GM21381 (cell line): ENCODE data around the gene BSPRY.
"Not testable (repeated sequence)": the region's sequence is repeated elsewhere in the genome, so short reads cannot be mapped to it uniquely, and the experiment has no call there.

ENCODE experiments used
- ATAC-seq: cut with Tn5 transposase; IDR thresholded peaks from one replicate; pipeline ENCODE4 v1.9.1; 2021; ENCODE audit warnings: mild to moderate bottlenecking, moderate library complexity; ENCODE audit not compliant: unreplicated experiment

Gene BSPRY

DNA sequence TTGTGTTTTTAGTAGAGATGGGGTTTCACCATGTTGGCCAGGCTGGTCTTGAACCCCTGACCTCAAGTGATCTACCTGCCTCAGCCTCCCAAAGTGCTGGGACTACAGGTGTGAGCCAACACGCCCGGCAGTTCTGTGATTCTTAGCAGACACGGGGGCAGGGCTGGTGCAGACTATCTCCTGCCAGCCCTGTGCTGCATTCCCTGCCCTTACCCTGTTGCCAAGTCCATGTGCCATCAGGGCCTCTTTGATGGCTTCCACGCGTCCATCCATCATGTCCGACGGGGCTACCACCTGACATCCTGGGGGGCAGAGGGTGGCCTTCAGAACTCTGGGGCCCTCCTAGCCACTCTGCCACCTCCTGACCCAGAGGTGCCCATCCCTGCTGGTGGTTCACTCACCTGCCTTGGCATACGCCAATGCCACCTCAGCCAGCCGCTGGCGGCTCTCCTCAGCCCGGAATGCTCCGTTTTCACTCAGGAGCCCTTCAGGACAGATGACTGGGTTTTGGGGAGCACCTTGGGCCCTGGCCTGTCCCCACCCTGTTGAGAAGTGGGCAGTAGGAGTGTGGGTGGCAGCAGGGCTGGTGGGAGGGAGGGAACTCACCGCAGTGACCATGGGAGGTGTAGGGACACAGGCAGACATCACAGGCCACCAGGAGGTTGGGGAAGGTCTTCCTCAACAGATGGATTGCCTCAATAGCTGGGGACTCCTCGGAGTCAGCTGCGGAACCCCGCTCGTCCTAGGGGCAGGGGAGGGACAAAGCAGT is 41.0 kb downstream of the BSPRY start:
- ATAC-seq: no peak

DNA sequence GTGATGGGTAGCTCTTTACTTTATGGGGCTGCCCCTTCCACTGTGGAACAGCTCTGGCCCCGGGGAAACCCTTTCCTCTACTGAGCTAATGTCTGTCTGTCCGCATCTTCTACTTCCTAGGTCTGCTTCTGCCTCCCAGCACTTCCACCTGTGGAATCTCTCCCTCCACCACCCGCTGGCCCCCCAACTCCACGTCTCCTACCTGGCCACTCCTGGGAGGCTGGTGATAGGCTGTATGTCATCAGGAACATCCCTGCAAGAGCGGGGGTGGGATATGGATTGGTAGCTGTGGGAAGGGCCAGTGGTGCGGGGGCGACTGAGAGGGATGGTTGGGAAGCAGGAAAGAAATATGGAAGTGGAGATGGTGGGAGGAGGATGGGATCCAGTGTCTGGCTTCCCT is 42.6 kb downstream of the BSPRY start:
- no peak for ATAC-seq

DNA sequence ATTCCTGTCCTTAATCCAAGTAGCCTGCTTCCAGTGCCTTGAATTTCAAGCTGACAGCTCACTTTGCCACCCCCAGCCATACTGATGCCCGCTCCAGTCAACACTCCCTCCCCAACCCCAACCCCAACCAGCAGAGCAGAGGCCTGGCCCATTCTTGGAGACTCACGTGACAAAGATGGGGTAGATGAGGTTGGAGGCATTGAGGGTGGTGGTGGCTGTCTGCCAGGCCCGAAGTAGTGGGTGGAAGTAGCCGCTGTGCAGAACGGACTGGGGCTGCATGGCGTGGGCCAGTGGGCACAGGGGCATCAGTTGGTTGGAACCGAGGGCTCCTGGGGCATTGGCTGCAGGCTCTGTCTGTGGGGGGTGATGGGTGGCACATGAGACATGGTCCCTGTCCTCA is 43.9 kb downstream of the BSPRY start:
- no peak for ATAC-seq

DNA sequence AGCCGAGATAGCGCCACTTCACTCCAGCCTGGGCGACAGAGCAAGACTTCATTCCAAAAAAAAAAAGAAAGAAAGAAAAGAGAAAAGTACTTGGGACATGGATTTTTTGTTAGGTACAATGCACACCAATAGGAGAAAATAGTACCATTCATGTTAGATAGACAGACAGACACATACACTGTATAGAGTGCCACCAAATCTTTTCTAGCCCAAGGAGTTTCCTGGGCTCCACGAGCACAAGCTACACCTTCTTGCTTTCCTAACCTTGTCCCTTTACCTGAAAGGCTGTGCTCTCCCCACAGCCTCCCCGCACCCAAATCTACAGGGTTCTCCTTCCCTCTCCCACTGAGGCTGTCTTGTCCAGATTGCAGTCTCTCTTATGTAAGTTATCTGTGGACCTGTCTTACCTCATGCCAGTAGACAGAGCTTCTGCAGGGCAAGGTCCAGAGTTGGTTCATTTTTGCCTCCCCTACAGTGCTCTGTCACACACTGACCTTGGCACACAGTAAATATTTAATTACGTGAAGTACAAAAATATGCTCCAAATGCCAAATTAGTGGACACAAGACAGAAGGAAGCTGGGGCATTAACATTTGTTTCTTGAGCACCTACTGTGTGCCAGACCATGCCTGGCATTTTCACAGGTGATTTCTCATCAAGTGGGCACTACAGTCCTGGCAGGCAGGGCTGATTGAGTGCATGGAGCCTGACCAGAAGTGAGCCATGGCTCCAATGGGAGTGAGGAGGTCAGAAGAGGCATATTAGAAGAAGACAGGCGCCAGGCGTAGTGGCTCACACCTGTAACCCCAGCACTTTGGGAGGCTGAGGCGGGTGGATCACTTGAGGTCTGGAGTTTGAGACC is 45.9 kb downstream of the BSPRY start:
- ATAC-seq: no peak

DNA sequence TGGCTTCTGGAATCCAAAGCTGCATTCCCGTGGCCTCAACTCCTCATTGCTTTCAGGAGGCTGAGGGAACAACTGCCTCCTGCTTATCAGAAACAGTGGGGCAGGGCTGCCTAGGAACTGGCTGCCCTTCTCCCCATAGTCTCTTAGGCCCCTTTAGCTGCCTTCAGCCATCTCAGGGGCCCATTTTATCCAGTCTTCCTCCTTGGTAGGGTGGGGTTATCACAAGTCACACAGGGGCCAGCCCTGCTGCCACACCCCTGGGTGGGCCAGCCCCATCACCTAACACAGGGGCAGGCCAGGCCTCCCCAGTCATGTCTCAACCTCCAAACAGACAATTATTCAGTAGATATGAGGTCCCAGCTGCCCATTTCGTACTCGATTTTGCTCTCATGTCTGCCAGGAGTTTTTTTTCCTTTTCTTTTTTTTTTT is 47.9 kb downstream of the BSPRY start:
- ATAC-seq: no peak

DNA sequence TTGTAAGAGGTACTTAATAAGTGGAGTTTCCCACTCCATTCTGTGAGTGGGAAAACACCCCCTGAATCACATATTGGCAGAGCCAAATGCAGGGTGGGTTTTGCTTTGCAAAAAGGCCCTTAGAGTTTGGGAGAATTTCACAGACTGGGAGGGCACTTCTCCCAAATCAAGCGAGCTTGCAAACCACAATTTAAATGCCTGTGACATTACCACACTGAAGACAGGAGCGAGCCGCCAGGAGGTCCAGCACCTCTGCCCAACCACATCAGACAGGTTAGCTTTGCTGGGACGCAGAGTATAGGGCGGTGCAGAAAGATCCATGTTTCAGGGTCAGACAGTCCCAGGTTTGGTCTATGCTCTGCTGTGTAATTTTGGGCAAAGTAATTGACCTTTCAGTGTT is 49.5 kb downstream of the BSPRY start:
- no peak for ATAC-seq

DNA sequence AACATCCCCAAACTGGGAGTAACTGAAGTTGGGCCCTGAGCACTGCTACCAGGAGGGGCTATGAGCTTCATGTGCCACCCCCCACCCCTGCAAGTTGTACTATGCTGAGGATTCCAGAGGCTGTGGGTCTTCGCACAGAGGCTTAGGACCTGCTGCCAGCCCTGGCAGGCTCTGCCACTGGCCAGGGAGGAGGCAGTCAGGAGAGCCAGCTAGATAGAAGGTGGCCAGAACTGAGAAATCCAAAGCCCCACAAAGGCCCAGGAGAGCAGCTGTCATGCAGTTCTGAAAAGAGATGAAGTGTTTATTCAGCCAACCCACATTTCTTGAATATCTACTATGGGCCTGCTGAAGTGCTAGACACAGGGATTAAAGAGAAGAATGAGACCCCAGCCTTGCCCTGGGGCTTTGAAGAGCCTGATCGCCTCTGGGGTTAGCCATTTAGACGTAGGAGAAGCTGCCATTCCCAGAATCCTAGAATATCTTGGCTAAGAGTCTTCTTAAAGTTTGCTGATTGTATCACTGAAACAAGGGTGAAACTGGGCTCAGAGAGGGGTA is 50.4 kb downstream of the BSPRY start:
- no peak for ATAC-seq

DNA sequence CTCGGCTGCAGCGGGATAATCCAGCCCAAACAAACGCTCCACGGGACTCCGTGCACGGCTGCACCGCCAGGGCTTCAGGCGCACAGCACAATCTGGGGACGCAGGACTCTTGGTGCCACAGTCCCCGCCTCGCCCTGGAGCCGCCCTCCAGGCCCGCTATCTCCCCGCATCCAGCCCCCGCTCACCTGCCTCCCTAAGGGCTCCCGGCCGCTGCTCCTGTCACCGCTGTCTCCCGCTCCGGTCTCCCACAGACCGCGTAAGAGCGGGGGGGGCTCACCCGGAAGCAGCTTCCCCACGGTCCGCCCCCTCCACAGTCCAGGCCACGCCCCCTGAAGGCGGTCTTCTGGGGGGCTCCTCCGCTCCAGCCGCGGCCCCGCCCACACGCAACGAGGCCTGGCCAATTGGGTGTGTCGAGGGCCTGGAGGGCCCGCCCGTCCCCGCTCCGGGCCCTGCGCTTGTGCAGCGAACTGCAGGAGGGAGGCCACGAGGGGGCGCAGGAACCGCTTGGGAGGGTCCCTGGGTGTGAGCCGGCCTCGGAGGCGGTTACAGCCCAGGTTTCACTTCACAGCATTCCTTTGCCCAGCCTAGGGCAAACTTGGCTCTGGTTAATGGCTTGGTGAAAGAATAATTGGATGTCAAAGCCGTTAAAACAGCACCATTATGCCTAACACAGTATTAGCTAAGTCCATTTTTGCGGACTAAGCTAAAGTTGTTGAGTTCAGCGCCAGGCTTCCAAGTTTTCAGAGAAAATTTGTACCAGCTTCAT is 51.9 kb downstream of the BSPRY start, which contains the start of gene ALAD:
TSS of gene ALAD (minus strand) at position 258 of the 766 bp plus-strand sequence. CDS start 7,725 bp downstream, outside the sequence.
- ATAC-seq: peak; percentile 98

DNA sequence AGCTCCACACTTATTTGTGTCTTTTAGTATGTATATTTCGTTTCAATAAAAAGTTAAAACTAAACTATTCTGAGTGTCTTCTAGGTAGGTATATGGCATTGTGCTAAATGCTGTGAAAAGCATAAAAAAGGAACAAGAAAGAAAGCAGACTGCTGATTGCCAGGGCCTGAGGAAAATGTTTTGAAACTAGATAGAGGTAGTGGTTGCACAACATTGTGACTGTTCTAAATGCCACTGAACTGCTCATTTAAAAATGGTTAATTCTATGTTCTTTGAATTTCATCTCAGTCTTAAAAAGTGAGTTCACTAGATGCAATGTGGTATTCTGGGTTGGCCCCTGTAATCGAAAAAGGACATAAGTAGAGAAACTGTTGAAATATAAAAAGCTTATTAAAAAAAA is 54.3 kb downstream of the BSPRY start:
- ATAC-seq: no peak

DNA sequence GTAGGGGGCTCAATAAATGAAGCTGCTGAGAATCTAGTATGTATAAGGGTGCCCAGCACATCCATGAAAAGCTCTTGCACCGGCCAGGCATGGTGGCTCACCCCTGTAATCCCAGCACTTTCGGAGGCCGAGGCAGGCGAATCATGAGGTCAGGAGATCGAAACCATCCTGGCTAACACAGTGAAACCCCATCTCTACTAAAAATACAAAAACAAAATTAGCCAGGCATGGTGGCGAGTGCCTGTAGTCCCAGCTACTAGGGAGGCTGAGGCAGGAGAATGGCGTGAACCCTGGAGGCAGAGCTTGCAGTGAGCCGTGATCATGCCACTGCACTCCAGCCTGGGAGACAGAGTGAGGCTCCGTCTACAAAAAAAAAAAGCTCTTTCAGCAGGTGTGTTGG is 57.0 kb downstream of the BSPRY start:
- ATAC-seq: not testable (repeated sequence)

DNA sequence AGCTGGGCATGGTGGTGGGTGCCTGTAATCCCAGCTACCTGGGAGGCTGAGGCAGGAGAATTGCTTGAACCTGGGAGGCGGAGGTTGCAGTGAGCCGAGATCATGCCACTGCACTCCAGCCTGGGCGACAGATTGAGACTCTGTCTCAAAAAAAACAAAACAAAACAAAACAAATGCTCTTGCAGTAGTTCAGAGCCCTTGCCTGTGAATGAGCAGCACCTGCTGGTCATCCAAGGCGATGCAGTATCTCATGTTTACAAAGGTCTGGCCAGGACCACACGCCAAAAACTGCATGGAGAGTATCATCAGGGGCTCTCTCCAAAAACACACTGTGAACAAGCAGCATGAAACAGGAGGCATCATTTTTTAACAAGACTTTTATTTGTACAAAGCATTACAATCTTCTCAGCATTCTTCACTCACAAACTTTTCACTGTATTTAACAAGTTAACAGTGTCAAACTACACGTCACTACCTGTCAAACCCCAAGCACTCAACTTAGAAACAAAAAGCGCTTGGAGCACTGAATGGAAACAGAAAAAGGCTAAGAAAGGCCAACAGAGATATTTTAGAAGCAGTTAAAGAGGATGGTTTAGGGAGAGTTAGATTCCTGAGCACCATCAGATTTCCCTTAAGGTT is 57.7 kb downstream of the BSPRY start:
- ATAC-seq: not testable (repeated sequence)

DNA sequence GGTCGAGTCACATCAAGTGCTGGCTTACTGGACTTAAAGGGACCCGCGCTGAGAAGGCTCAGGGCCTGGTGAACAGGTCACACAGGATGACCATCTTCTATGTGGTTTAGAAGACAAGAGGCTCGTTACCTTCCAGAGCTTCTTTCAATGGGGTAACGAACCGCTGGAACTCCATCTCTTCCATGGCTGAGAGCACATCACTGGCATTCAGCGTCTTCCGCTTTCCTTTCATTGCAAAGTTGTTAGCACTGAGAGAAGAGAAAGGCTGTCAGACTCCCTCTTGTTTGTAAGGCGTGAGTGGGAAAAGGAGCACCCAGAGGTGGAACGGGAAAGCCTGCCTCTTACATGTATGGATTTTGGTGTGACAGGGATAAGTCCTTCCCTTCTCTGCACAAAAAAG is 60.1 kb downstream of the BSPRY start:
- no peak for ATAC-seq

DNA sequence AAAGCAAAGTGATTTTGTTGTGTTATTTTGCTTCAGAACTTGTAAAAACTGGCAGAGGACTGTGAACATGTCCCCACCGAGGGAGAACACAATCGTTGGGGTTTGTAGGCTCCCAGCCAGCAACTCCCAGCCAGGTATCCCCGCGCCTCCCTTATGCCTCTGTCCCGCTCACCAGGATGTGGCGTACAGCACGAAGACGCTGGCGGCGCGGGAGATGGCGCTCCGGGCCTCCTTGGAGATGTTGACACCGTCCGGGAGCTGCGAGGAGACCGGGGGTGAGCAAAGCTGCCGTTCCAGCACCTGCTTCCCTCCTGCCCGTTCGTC is 60.5 kb downstream of the BSPRY start:
- ATAC-seq: peak; percentile 5

DNA sequence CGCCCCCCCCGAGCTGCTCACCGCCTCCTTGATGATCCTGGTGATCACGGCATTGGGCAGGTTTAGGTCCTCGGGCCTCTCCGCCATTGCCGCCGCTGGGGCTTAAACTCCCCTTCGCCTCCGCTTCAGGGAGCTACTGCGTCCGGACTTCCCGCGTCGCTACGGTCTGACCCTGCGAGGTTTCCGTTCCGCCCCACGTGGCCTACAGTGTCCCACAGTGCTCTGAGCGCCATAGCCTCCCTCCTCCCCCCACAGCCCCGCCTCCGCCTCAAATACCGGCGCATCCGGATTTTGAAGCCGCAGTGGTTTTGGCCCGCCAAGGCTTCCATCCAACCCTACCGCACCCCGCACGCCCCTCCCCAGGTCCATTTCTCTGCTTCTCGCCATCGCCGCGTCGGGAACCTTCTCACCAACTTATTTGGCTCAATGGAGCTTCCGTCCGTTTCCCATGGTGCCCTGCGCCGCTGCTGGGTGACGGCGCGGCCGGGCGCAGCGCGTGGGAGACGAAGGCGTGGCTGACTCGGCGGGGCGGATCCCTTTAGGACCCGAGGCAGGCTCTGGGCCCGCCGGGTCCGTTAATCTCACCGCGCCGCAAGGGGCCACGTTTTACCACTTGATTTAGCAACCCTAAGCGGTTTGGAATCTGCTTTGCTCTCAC is 61.0 kb downstream of the BSPRY start, which contains the start of the genes C9orf43 and POLE3:
TSS of gene C9orf43 (plus strand) at position 541 of the 658 bp plus-strand sequence. CDS start 2,747 bp downstream, outside the sequence.
TSS of gene POLE3 (minus strand) at position 469 of the 658 bp plus-strand sequence. CDS start at position 87, 382 bp downstream.
- ATAC-seq: peak; percentile 89

DNA sequence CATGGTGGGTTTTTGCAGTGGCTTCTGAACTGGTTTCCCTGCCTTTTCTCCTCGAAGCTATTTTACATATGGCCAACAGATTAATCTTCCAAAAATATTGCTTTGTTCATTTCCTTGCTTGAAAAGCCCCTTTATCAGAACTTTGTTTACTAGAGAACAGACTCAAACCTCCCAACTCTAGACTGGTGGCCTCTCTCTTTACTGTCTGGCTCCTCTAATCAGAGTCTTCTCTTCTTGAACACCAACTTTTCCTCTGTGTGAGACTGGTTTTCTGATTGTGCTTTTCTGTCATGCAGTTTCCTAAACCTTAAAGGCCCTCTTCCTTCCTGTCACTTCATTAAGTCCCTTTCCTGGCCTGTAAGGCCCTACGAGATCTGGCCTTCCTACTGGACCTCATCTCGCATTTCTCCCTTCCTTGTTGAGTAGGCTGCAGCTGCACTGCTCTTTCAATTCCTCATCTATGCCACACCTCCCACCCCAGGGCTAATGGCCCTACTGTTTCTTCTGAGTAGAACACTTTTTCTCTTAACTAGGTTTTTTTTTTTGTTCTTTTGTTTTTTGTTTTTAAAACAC is 66.9 kb downstream of the BSPRY start:
- ATAC-seq: peak; percentile 98

DNA sequence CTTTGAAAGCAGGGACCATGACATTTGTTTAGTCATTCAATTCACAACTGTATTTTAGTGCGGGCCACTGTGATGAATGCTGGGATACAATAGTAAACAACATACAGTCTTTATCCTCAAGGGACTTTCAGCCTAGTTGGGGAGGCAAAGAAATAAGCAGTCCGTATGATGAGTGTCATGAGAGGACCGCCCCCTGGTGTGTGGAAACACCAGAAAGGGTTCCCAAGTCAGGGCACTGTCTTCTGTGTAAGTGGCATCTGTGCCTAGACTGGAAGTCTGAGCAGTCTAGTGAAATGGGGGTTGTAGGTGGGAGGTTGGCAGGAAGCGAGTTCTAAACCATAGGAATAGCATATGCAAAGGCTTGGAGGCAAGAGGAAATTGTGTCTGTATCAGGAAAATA is 68.0 kb downstream of the BSPRY start:
- no peak for ATAC-seq
